HepG2 (cell line): ENCODE data around the gene MLLT11. TPM values are rescaled to one million over a fixed set of nuclear protein-coding genes. Genes with fewer than 3 reads are reported as not detected.

Experiments used
- ARID5B ChIP-seq: IDR thresholded peaks from 2 replicates; pipeline ENCODE4 v1.4.0; 2020; ENCODE audit warnings: mild to moderate bottlenecking, missing genetic modification reagents
- E2F1 ChIP-seq: sonication (generic); formaldehyde crosslinking; IDR thresholded peaks from 2 replicates; pipeline ENCODE4 v1.5.0; 2020; ENCODE audit warnings: missing genetic modification reagents
- FOSL2 ChIP-seq: sonication (generic); formaldehyde crosslinking; IDR thresholded peaks from 2 replicates; pipeline ENCODE4 v1.4.0; 2020; ENCODE audit warnings: missing genetic modification reagents
- GPN1 ChIP-seq: sonication (generic); formaldehyde crosslinking; IDR thresholded peaks from 2 replicates; pipeline ENCODE4 v1.5.1; 2020; ENCODE audit warnings: missing genetic modification reagents, borderline replicate concordance
- KLF15 ChIP-seq: sonication (generic); formaldehyde crosslinking; IDR thresholded peaks from 2 replicates; pipeline ENCODE4 v1.8.1; 2023; ENCODE audit warnings: borderline replicate concordance, mild to moderate bottlenecking, inconsistent platforms, missing genetic modification reagents, mixed read lengths
- MAFK ChIP-seq, 2 experiments: IDR thresholded peaks in 1 of 2; conservative IDR thresholded peaks in 1 of 2; 2 replicates each; pipeline ENCODE4 v1.6.1; 2011; ENCODE audit warnings: improper control_type of control experiment in 2 of 2, low read length in 2 of 2
- RFXANK ChIP-seq: IDR thresholded peaks from 2 replicates; pipeline ENCODE4 v1.6.1; 2016
- SNAPC2 ChIP-seq: sonication (generic); formaldehyde crosslinking; IDR thresholded peaks from 2 replicates; pipeline ENCODE4 v1.8.1; 2022; ENCODE audit warnings: mild to moderate bottlenecking, missing genetic modification reagents
- YEATS2 ChIP-seq: sonication (generic); formaldehyde crosslinking; IDR thresholded peaks from 2 replicates; pipeline ENCODE4 v1.4.0; 2020; ENCODE audit warnings: missing genetic modification reagents, borderline replicate concordance
- ZIK1 ChIP-seq: sonication (generic); formaldehyde crosslinking; IDR thresholded peaks from 2 replicates; pipeline ENCODE4 v1.5.0; 2020; ENCODE audit warnings: mild to moderate bottlenecking, low read depth, missing genetic modification reagents, borderline replicate concordance
- ZNF10 ChIP-seq: sonication (generic); formaldehyde crosslinking; IDR thresholded peaks from 2 replicates; pipeline ENCODE4 v1.4.0; 2020; ENCODE audit warnings: mild to moderate bottlenecking, low read depth, missing genetic modification reagents, borderline replicate concordance
- ZNF138 ChIP-seq: sonication (generic); formaldehyde crosslinking; IDR thresholded peaks from 2 replicates; pipeline ENCODE4 v1.5.0; 2020; ENCODE audit warnings: mild to moderate bottlenecking, low read depth, missing genetic modification reagents
- ZNF292 ChIP-seq: sonication (generic); formaldehyde crosslinking; IDR thresholded peaks from 2 replicates; pipeline ENCODE4 v1.8.1; 2022; ENCODE audit warnings: mild to moderate bottlenecking, low read depth, missing genetic modification reagents, borderline replicate concordance
- ZNF30 ChIP-seq: sonication (generic); formaldehyde crosslinking; IDR thresholded peaks from 2 replicates; pipeline ENCODE4 v1.5.0; 2020; ENCODE audit warnings: mild to moderate bottlenecking, missing genetic modification reagents
- ZNF512B ChIP-seq: sonication (generic); formaldehyde crosslinking; IDR thresholded peaks from 2 replicates; pipeline ENCODE4 v1.5.1; 2020; ENCODE audit warnings: missing genetic modification reagents, mild to moderate bottlenecking, borderline replicate concordance
- ZNF562 ChIP-seq: sonication (generic); formaldehyde crosslinking; IDR thresholded peaks from 2 replicates; pipeline ENCODE4 v1.8.0; 2022; ENCODE audit warnings: missing genetic modification reagents, borderline replicate concordance
- ZNF678 ChIP-seq: sonication (generic); formaldehyde crosslinking; IDR thresholded peaks from 2 replicates; pipeline ENCODE4 v1.4.0; 2020; ENCODE audit warnings: mild to moderate bottlenecking, missing genetic modification reagents
- ZNF691 ChIP-seq: sonication (generic); formaldehyde crosslinking; IDR thresholded peaks from 2 replicates; pipeline ENCODE4 v1.4.0; 2020; ENCODE audit warnings: missing genetic modification reagents, low read depth, mild to moderate bottlenecking, borderline replicate concordance
- ZNF749 ChIP-seq: sonication (generic); formaldehyde crosslinking; IDR thresholded peaks from 2 replicates; pipeline ENCODE4 v1.8.0; 2022; ENCODE audit warnings: mild to moderate bottlenecking, missing genetic modification reagents, moderate library complexity, borderline replicate concordance
- polyA plus RNA-seq, 8 experiments: library from polyadenylated mRNA; depleted of rRNA in 3 of 8; stranded (reverse) in 7 of 8; unstranded in 1 of 8; fragments of >200 nt; fragmentation: Illumina TruSeq in 4 of 8; extraction: Trizol in 4 of 8; gene quantifications; 2 replicates each; pipeline versions ENCODE4 v1.2.1 to v1.2.3, GENCODE V29; 2011 to 2016; ENCODE audit warnings: low read depth in 4 of 8, missing spikeins in 1 of 8, mixed read lengths in 1 of 8; ENCODE audit not compliant: insufficient read depth in 1 of 8
- total RNA-seq, 5 experiments: library from RNA; depleted of rRNA; stranded (reverse); fragments of >200 nt; fragmentation: Illumina TruSeq; extraction: Trizol; gene quantifications; 2 replicates each; pipeline ENCODE4 v1.2.3, GENCODE V29; 2016; ENCODE audit warnings: low read depth in 1 of 5

The MLLT11 gene
- total and polyA plus RNA-seq, 2 of the 13 experiments (the other 11 are each of a cell fraction or from before 2014, with no cell fraction given): 0.21 to 0.22 TPM

- TF ChIP-seq ZIK1 (CRISPR knock-in tag) (0 out of 2 replicates have a peak, but pooled peaks have one; percentile 33), ZNF512B (no peak), GPN1 (CRISPR knock-in tag) (no peak), ZNF30 (no peak), ZNF10 (CRISPR knock-in tag) (no peak), FOSL2 (CRISPR knock-in tag) (peak; percentile 71), YEATS2 (CRISPR knock-in tag) (peak; percentile 18; the same call in 1 of the 2 replicates), MAFK (conservative IDR thresholded peaks at IDR 0.05 in 1 of 2, IDR thresholded peaks at IDR 0.05 in 1 of 2; ENCODE audit: low read length in 2 of 2) (peak; percentile 34 to 43; a peak in 2 of 4 replicates), KLF15 (CRISPR knock-in tag) (no peak), RFXANK (CRISPR knock-in tag) (no peak), SNAPC2 (CRISPR knock-in tag) (0 out of 2 replicates have a peak, but pooled peaks have one; percentile 37), ZNF292 (CRISPR knock-in tag) (peak; percentile 82), ARID5B (CRISPR knock-in tag) (peak; percentile 91), ZNF678 (0 out of 2 replicates have a peak, but pooled peaks have one; percentile 41), E2F1 (CRISPR knock-in tag) (no peak), ZNF562 (no peak), ZNF691 (CRISPR knock-in tag) (no peak), ZNF749 (no peak), ZNF138 (no peak)
Observed at GRCh38 chr1:151012684-151013471, 47.3 kb upstream of the MLLT11 start (continued).
